GM12878 (cell line): ENCODE results near the gene TAS2R39. TPM values are rescaled to one million over a fixed set of nuclear protein-coding genes. Genes with fewer than 3 reads are reported as not detected.
"Not testable (repeated sequence)": the region's sequence is repeated elsewhere in the genome, so short reads cannot be mapped to it uniquely, and the experiment has no call there.

Experiments
- ATAC-seq: fragments of 200-7000 bp; cut with Tn5 transposase; 3 replicates; pipeline ENCODE4 v1.9.1; 2020; ENCODE audit warnings: mild to moderate bottlenecking, moderate library complexity
- BruUV-seq: library from RNA; stranded (reverse); fragments of 400-500 nt; replicated peaks from 2 replicates; lab custom pipeline; 2021; lab: Mats Ljungman, UMichigan
- CTCF ChIA-PET: fragments of 300-600 bp; sonication (Branson Sonifier 250); formaldehyde crosslinking; extraction: SDS; loops from one replicate; lab custom pipeline; 2021; ENCODE audit warnings: inconsistent platforms; lab: Yijun Ruan, JAX
- POLR2A ChIA-PET: fragments of 350-600 bp; formaldehyde crosslinking; extraction: SDS; loops from one replicate; lab custom pipeline; 2021; ENCODE audit warnings: inconsistent platforms; lab: Charles Lee
- RAD21 ChIA-PET: fragments of 300-600 bp; sonication (Branson Sonifier 250); formaldehyde crosslinking; loops from one replicate; lab custom pipeline; 2023; ENCODE audit warnings: antibody characterized with exemption; ENCODE audit not compliant: unreplicated experiment; lab: Charles Lee
- SMC1A ChIA-PET: fragments of 300-600 bp; sonication (Branson Sonifier 250); formaldehyde crosslinking; loops from one replicate; lab custom pipeline; 2023; ENCODE audit not compliant: unreplicated experiment, uncharacterized antibody; lab: Charles Lee
- DNase-seq: peaks from one replicate; pipeline ENCODE4 v3.0.0-alpha.2; 2011; ENCODE audit warnings: low read depth, low spot score
- FAIRE-seq: peaks from 3 replicates; lab custom pipeline; 2011; peaks lifted over from hg19 to GRCh38; lab: Jason Lieb, UNC
- H2AFZ ChIP-seq: 2 replicates; pipeline ENCODE4 v1.6.0; 2011; ENCODE audit warnings: low read depth, low read length, control low read depth; ENCODE audit not compliant: control insufficient read depth
- H3K27ac ChIP-seq: 2 replicates; pipeline ENCODE4 v1.5.1; 2011; ENCODE audit warnings: control low read depth; ENCODE audit not compliant: control insufficient read depth, insufficient read depth
- H3K27me3 ChIP-seq, 2 experiments: replicated peaks in 1 of 2; 2 replicates each; pipeline versions ENCODE4 v1.6.0 to v1.6.1; 2011; ENCODE audit warnings: low read length in 1 of 2; ENCODE audit not compliant: control insufficient read depth in 2 of 2, insufficient read depth in 2 of 2
- H3K36me3 ChIP-seq, 2 experiments: 2 replicates each; pipeline ENCODE4 v1.5.1; 2011; ENCODE audit warnings: low read length in 1 of 2; ENCODE audit not compliant: control insufficient read depth in 2 of 2, insufficient read depth in 2 of 2
- H3K4me1 ChIP-seq: 2 replicates; pipeline ENCODE4 v1.6.1; 2011; ENCODE audit warnings: mild to moderate bottlenecking, low read length, moderate library complexity, mixed read lengths; ENCODE audit not compliant: control insufficient read depth, insufficient read depth
- H3K4me2 ChIP-seq: 2 replicates; pipeline ENCODE4 v1.6.0; 2011; ENCODE audit warnings: control low read depth; ENCODE audit not compliant: control insufficient read depth, insufficient read depth
- H3K4me3 ChIP-seq: fragments of 200-600 bp; sonication (generic); 2 replicates; pipeline ENCODE4 v1.5.1; 2016
- H3K79me2 ChIP-seq: 2 replicates; pipeline ENCODE4 v1.6.0; 2011; ENCODE audit warnings: low read length; ENCODE audit not compliant: control insufficient read depth, insufficient read depth
- H3K9ac ChIP-seq: 2 replicates; pipeline ENCODE4 v1.8.0; 2011; ENCODE audit warnings: low read length, control low read depth, mixed read lengths; ENCODE audit not compliant: control insufficient read depth, insufficient read depth
- H3K9me3 ChIP-seq: replicated peaks from 3 replicates; pipeline ENCODE4 v1.5.1; 2011; ENCODE audit warnings: mild to moderate bottlenecking, low read length; ENCODE audit not compliant: control insufficient read depth, insufficient read depth
- H4K20me1 ChIP-seq: 2 replicates; pipeline ENCODE4 v1.6.0; 2011; ENCODE audit not compliant: control insufficient read depth, insufficient read depth
- CBX5 ChIP-seq: sonication (generic); IDR thresholded peaks from 2 replicates; pipeline ENCODE4 v1.6.1; 2016; ENCODE audit warnings: low read depth, moderate library complexity, mild to moderate bottlenecking, inconsistent platforms
- HDGF ChIP-seq: fragments of 450-650 bp; IDR thresholded peaks from 2 replicates; pipeline ENCODE4 v1.6.1; 2016; ENCODE audit warnings: antibody characterized with exemption
- NFIC ChIP-seq: IDR thresholded peaks from 2 replicates; pipeline ENCODE4 v1.6.1; 2012; ENCODE audit warnings: low read depth, mild to moderate bottlenecking, inconsistent platforms, low read length, moderate library complexity
- SIX5 ChIP-seq: IDR thresholded peaks from 2 replicates; pipeline ENCODE4 v1.6.1; 2011; ENCODE audit warnings: mild to moderate bottlenecking, low read depth, low read length, moderate library complexity; ENCODE audit not compliant: severe bottlenecking
- WGBS: methylation state at CpG from one replicate; pipeline ENCODE4 v1.1.6; 2016; ENCODE audit warnings: low lambda C conversion rate; ENCODE audit not compliant: insufficient replicate concordance, insufficient coverage; ENCODE audit errors: missing lambda C conversion rate; 5-methylcytosine and 5-hydroxymethylcytosine counted together
- in situ Hi-C: fragments of 300-500 bp; cut with MboI; formaldehyde crosslinking; loops from 9 replicates; pipeline ENCODE4 v1.14.3; 2018; ENCODE audit warnings: mixed read lengths
- intact Hi-C: fragments of 100-400 bp; cut with micrococcal nuclease; formaldehyde crosslinking; loops from one replicate; pipeline ENCODE4 v1.14.2; 2022; ENCODE audit not compliant: unreplicated experiment
- polyA plus RNA-seq, 11 experiments: library from polyadenylated mRNA; depleted of rRNA in 4 of 11; unstranded in 6 of 11; stranded (reverse) in 5 of 11; fragments of >200 nt; fragmentation: Nextera tagmentation in 4 of 11; fragmentation: Illumina TruSeq in 1 of 11; extraction: Ambion mirVana in 4 of 11; extraction: Trizol in 1 of 11; gene quantifications; 1 replicate in 1 of 11; 2 replicates in 10 of 11; pipeline versions ENCODE4 v1.2.1 to v1.2.3, GENCODE V29; 2011 to 2016; ENCODE audit warnings: inconsistent platforms in 2 of 11, missing spikeins in 2 of 11, low read depth in 1 of 11
- total RNA-seq, 4 experiments: library from RNA; depleted of rRNA in 3 of 4; stranded (reverse); fragments of >200 nt in 3 of 4; fragmentation: Illumina TruSeq in 1 of 4; extraction: Trizol in 1 of 4; gene quantifications; 2 replicates each; pipeline versions ENCODE4 v1.2.1 to v1.2.3, GENCODE V29; 2013 to 2021

TAS2R39 gene
- total and polyA plus RNA-seq, 10 of the 15 experiments (the other 5 are each of a cell fraction or from before 2014, with no cell fraction given): not detected

GRCh38 chr7:143210541-143210940 is 27.3 kb downstream of the TAS2R39 start:
- Histone ChIP-seq H3K4me1 (peaks cover 6% of the 10 kb centered on the region; the same call in 1 of the 2 replicates), H3K27me3 (no peaks in the 10 kb centered on the region), H3K4me2 (no peak overlapping the region), H3K27ac (no peak overlapping the region), H3K9me3 (no peaks in the 10 kb centered on the region), H3K4me3 (no peak overlapping the region), H3K9ac (no peak overlapping the region), H3K79me2 (no peaks in the 10 kb centered on the region), H4K20me1 (no peaks in the 10 kb centered on the region), H2AFZ (no peak overlapping the region), H3K36me3 (no peaks in the 10 kb centered on the region)
- RAD21 ChIA-PET: no interaction called here
- POLR2A ChIA-PET: interaction anchor here (0.7 kb wide), 1 partner anchor 17 kb away, joined by 4 read pairs; no protein-coding TSS in a partner anchor
- WGBS: 33% methylated on average over 4 of the region's 4 CpGs
- CTCF ChIA-PET: no interaction called here
- FAIRE-seq: no peak
- intact Hi-C loops (loop anchor here (10.0 kb wide), 1 partner anchor 606 kb away; no protein-coding TSS in a partner anchor), in situ Hi-C loops (loop anchor here (10.0 kb wide), 2 partner anchors 336 to 576 kb away; no protein-coding TSS in a partner anchor)
- no TSS peak for BruUV-seq
- TF ChIP-seq CBX5 (no peak), HDGF (no peak), SIX5 (no peak), NFIC (no peak)
- ATAC-seq: no peak
- SMC1A ChIA-PET: no interaction called here
- DNase-seq: no peak

GRCh38 chr7:143213478-143213877 is 30.3 kb downstream of the TAS2R39 start:
- not testable (repeated sequence) for FAIRE-seq
- in situ Hi-C loops: loop anchor here (10.0 kb wide), 2 partner anchors 339 to 579 kb away; no protein-coding TSS in a partner anchor

More at GRCh38 chr7:143213478-143213877, 30.3 kb downstream of the TAS2R39 start:
- ChIA-PET SMC1A (interaction anchor here (2.0 to 6.5 kb wide), 2 partner anchors 197 to 209 kb away, joined by 10 to 191 read pairs; no protein-coding TSS in a partner anchor), RAD21 (interaction anchor here (2.4 to 2.7 kb wide), 2 partner anchors 204 to 208 kb away, joined by 30 to 83 read pairs; no protein-coding TSS in a partner anchor), CTCF (interaction anchor here (1.9 to 11.5 kb wide), 5 partner anchors 193 to 362 kb away, joined by 4 to 434 read pairs (median 14); no protein-coding TSS in a partner anchor)
- intact Hi-C loops: loop anchor here (10.0 kb wide), 1 partner anchor 609 kb away; no protein-coding TSS in a partner anchor
- H3K9ac ChIP-seq, H3K79me2 ChIP-seq, DNase-seq, ATAC-seq, H3K36me3 ChIP-seq, H3K9me3 ChIP-seq, BruUV-seq, H4K20me1 ChIP-seq, H3K4me2 ChIP-seq, H3K27me3 ChIP-seq, H3K4me1 ChIP-seq, H2AFZ ChIP-seq, H3K4me3 ChIP-seq, H3K27ac ChIP-seq, POLR2A ChIA-PET: not testable (repeated sequence)
- WGBS: 39% methylated on average over 4 of the region's 4 CpGs
